Stimulated activated CD8-positive, alpha-beta memory T cell treated with anti-CD3 and anti-CD28 coated beads, Interleukin-12 subunit alpha, Interleukin-12 subunit beta, amount 100 ng/mL, for 24 hours (primary cell): ENCODE data around the gene TMEM164.

Experiments
- DNase-seq: peaks from one replicate; pipeline ENCODE4 v3.0.0-alpha.2; 2020; ENCODE audit errors: extremely low read depth

TMEM164 gene

GRCh38 chrX:110070970-110071369 is 68.1 kb downstream of the TMEM164 start:
- no peak for DNase-seq

- DNase-seq = no peak
Measured at GRCh38 chrX:110081320-110081719, 78.4 kb downstream of the TMEM164 start.

- DNase-seq = no peak
Measured at GRCh38 chrX:110081740-110082139, 78.8 kb downstream of the TMEM164 start.

- DNase-seq = no peak
Measured at GRCh38 chrX:110082161-110082560, 79.2 kb downstream of the TMEM164 start.

GRCh38 chrX:110086162-110086915 is 83.4 kb downstream of the TMEM164 start:
- no peak for DNase-seq

GRCh38 chrX:110086916-110087484 is 84.1 kb downstream of the TMEM164 start:
- DNase-seq = no peak

GRCh38 chrX:110087485-110088356 is 84.8 kb downstream of the TMEM164 start:
- no peak for DNase-seq

GRCh38 chrX:110089656-110090403 is 86.9 kb downstream of the TMEM164 start:
- no peak for DNase-seq

GRCh38 chrX:110097920-110098319 is 95.0 kb downstream of the TMEM164 start:
- no peak for DNase-seq

GRCh38 chrX:110103344-110103743 is 100.4 kb downstream of the TMEM164 start:
- no peak for DNase-seq

GRCh38 chrX:110104078-110104477 is 101.2 kb downstream of the TMEM164 start:
- DNase-seq = no peak

GRCh38 chrX:110108381-110108821 is 105.5 kb downstream of the TMEM164 start:
- DNase-seq = no peak

GRCh38 chrX:110114260-110114776 is 111.4 kb downstream of the TMEM164 start:
- no peak for DNase-seq

GRCh38 chrX:110116066-110116980 is 113.4 kb downstream of the TMEM164 start:
- no peak for DNase-seq

GRCh38 chrX:110118530-110118929 is 115.6 kb downstream of the TMEM164 start:
- no peak for DNase-seq

- DNase-seq = no peak
Measured at GRCh38 chrX:110119480-110119879, 116.6 kb downstream of the TMEM164 start.

GRCh38 chrX:110120025-110120424 is 117.1 kb downstream of the TMEM164 start:
- DNase-seq = no peak

GRCh38 chrX:110123331-110123782 is 120.4 kb downstream of the TMEM164 start:
- DNase-seq = no peak

- DNase-seq = no peak
Measured at GRCh38 chrX:110125446-110126162, 122.7 kb downstream of the TMEM164 start.

- no peak for DNase-seq
Measured at GRCh38 chrX:110131031-110131430, 128.1 kb downstream of the TMEM164 start.
